PFSK-1 (cell line): ENCODE data around the gene STX18.

Source experiments
- FOXP2 ChIP-seq: optimal IDR thresholded peaks from 2 replicates; pipeline ENCODE3; 2011; ENCODE audit warnings: borderline replicate concordance, control low read depth, inconsistent platforms; ENCODE audit not compliant: insufficient read depth; ENCODE audit errors: extremely low read length, extremely low read depth
- POLR2AphosphoS5 ChIP-seq: IDR thresholded peaks from 2 replicates; pipeline ENCODE4 v1.6.1; 2012; ENCODE audit warnings: low read depth, mild to moderate bottlenecking, control low read depth, low read length, moderate library complexity
- SIN3A ChIP-seq: IDR thresholded peaks from 2 replicates; pipeline ENCODE4 v1.6.1; 2012; ENCODE audit warnings: mild to moderate bottlenecking, low read length, moderate library complexity, borderline replicate concordance; ENCODE audit not compliant: insufficient read depth
- TAF1 ChIP-seq: IDR thresholded peaks from 2 replicates; pipeline ENCODE4 v1.6.1; 2012; ENCODE audit warnings: low read length, control low read depth, borderline replicate concordance; ENCODE audit not compliant: insufficient read depth
- TF ChIP-seq, protein P1 (sequence below), 2 experiments: IDR thresholded peaks; 2 replicates each; pipeline versions ENCODE4 v1.6.1 to v1.8.0; 2011 to 2012; ENCODE audit warnings: low read depth in 2 of 2, low read length in 2 of 2, control low read depth in 1 of 2, inconsistent platforms in 1 of 2, mild to moderate bottlenecking in 1 of 2, moderate library complexity in 1 of 2; ENCODE audit not compliant: insufficient read depth in 1 of 2

Gene STX18

GRCh38 chr4:4539481-4539880 lies 2.4 kb downstream of the STX18 start:
- no peak for TF ChIP-seq TAF1
- TF ChIP-seq, protein P1, sequence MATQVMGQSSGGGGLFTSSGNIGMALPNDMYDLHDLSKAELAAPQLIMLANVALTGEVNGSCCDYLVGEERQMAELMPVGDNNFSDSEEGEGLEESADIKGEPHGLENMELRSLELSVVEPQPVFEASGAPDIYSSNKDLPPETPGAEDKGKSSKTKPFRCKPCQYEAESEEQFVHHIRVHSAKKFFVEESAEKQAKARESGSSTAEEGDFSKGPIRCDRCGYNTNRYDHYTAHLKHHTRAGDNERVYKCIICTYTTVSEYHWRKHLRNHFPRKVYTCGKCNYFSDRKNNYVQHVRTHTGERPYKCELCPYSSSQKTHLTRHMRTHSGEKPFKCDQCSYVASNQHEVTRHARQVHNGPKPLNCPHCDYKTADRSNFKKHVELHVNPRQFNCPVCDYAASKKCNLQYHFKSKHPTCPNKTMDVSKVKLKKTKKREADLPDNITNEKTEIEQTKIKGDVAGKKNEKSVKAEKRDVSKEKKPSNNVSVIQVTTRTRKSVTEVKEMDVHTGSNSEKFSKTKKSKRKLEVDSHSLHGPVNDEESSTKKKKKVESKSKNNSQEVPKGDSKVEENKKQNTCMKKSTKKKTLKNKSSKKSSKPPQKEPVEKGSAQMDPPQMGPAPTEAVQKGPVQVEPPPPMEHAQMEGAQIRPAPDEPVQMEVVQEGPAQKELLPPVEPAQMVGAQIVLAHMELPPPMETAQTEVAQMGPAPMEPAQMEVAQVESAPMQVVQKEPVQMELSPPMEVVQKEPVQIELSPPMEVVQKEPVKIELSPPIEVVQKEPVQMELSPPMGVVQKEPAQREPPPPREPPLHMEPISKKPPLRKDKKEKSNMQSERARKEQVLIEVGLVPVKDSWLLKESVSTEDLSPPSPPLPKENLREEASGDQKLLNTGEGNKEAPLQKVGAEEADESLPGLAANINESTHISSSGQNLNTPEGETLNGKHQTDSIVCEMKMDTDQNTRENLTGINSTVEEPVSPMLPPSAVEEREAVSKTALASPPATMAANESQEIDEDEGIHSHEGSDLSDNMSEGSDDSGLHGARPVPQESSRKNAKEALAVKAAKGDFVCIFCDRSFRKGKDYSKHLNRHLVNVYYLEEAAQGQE (IDR thresholded peaks at IDR 0.05; ENCODE audit: insufficient read depth in 1 of 2, low read depth in 2 of 2, low read length in 2 of 2): no peak
- TF ChIP-seq POLR2AphosphoS5: no peak
- no peak for TF ChIP-seq FOXP2
- no peak for TF ChIP-seq SIN3A

- TF ChIP-seq POLR2AphosphoS5: no peak
These were observed 6.3 kb downstream of the STX18 start for GRCh38 chr4:4535590-4535989.

- TF ChIP-seq POLR2AphosphoS5 (no peak), FOXP2 (no peak), TAF1 (no peak), SIN3A (no peak)
- TF ChIP-seq, protein P1 (IDR thresholded peaks at IDR 0.05; ENCODE audit: insufficient read depth in 1 of 2, low read depth in 2 of 2, low read length in 2 of 2): no peak
These were observed 7.2 kb downstream of the STX18 start for GRCh38 chr4:4534515-4535145.

- no peak for TF ChIP-seq POLR2AphosphoS5
- no peak for TF ChIP-seq SIN3A
- no peak for TF ChIP-seq TAF1
- TF ChIP-seq FOXP2: no peak
- TF ChIP-seq, protein P1 (IDR thresholded peaks at IDR 0.05; ENCODE audit: insufficient read depth in 1 of 2, low read depth in 2 of 2, low read length in 2 of 2): no peak
These were observed 8.2 kb downstream of the STX18 start for GRCh38 chr4:4533461-4534169.

DNA sequence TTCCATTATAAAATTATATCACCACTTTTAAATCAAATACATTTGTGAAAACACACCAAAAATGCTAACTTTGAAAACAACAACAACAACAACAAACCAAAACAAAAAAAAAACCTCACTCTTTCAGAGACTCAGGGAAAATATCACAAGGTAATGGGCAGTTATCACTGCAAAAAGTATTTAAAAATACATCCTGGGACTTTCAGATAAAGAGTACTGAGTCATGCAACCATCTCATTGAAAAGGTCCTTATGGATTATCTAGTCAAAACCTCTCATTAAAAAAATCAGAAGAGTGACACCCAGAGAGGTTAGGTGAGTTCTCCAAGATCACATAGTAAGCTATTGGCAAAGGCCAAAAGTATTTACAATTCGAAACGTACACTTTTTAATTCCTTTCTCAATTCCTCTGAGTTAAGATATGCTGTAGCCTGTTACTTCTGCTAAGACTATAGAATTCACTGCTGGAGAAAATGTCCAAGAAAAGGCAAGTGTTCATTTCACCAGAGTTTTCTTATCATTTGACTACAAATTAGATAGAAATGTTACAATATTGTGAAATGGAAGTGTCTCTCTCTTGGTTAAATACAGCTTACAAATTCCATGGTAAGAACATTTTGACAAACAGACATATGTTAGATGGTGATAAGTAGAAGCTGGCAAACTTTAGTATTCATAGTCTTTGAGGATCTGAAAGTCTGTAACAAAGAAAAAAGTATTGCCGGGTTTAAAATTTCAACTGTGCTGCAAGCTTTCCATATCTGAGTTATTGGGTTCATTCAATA lies 9.3 kb downstream of the STX18 start:
- TF ChIP-seq POLR2AphosphoS5 (no peak), SIN3A (no peak)

- no peak for TF ChIP-seq POLR2AphosphoS5
- no peak for TF ChIP-seq TAF1
- TF ChIP-seq FOXP2: no peak
- TF ChIP-seq SIN3A: no peak
- TF ChIP-seq, protein P1 (IDR thresholded peaks at IDR 0.05; ENCODE audit: insufficient read depth in 1 of 2, low read depth in 2 of 2, low read length in 2 of 2): no peak
These were observed 12.5 kb downstream of the STX18 start for GRCh38 chr4:4529392-4529791.
